GM18907 (cell line): ENCODE results near the gene DOK6.

Source experiments
- ATAC-seq: cut with Tn5 transposase; IDR thresholded peaks from one replicate; pipeline ENCODE4 v1.9.1; 2021; ENCODE audit warnings: mild to moderate bottlenecking, moderate library complexity; ENCODE audit not compliant: unreplicated experiment

DOK6 gene

GRCh38 chr18:69734536-69734935 lies 333.8 kb downstream of the DOK6 start:
- ATAC-seq = no peak

- no peak for ATAC-seq
Observed at GRCh38 chr18:69736730-69737129, 336.0 kb downstream of the DOK6 start.

GRCh38 chr18:69737851-69738250 lies 337.2 kb downstream of the DOK6 start:
- ATAC-seq = no peak

- ATAC-seq = no peak
Observed at GRCh38 chr18:69747388-69747787, 346.7 kb downstream of the DOK6 start.

GRCh38 chr18:69752737-69753380 lies 352.2 kb downstream of the DOK6 start:
- no peak for ATAC-seq

GRCh38 chr18:69754108-69754507 lies 353.4 kb downstream of the DOK6 start:
- ATAC-seq = no peak

GRCh38 chr18:69755041-69755440 lies 354.4 kb downstream of the DOK6 start:
- ATAC-seq = no peak

GRCh38 chr18:69755856-69756496 lies 355.3 kb downstream of the DOK6 start:
- ATAC-seq = no peak

- no peak for ATAC-seq
Observed at GRCh38 chr18:69757733-69758132, 357.0 kb downstream of the DOK6 start.

- no peak for ATAC-seq
Observed at GRCh38 chr18:69758458-69758857, 357.8 kb downstream of the DOK6 start.

- ATAC-seq = no peak
Observed at GRCh38 chr18:69759046-69759445, 358.4 kb downstream of the DOK6 start.

- no peak for ATAC-seq
Observed at GRCh38 chr18:69763002-69763401, 362.3 kb downstream of the DOK6 start.

- ATAC-seq = no peak
Observed at GRCh38 chr18:69763821-69764220, 363.1 kb downstream of the DOK6 start.

- ATAC-seq = no peak
Observed at GRCh38 chr18:69770238-69770637, 369.6 kb downstream of the DOK6 start.

- ATAC-seq = no peak
Observed at GRCh38 chr18:69774831-69775230, 374.1 kb downstream of the DOK6 start.

- no peak for ATAC-seq
Observed at GRCh38 chr18:69777248-69777647, 376.6 kb downstream of the DOK6 start.

- no peak for ATAC-seq
Observed at GRCh38 chr18:69778680-69779079, 378.0 kb downstream of the DOK6 start.

- no peak for ATAC-seq
Observed at GRCh38 chr18:69780851-69781250, 380.2 kb downstream of the DOK6 start.

- no peak for ATAC-seq
Observed at GRCh38 chr18:69784815-69785214, 384.1 kb downstream of the DOK6 start.

- ATAC-seq = no peak
Observed at GRCh38 chr18:69785466-69785865, 384.8 kb downstream of the DOK6 start.

- no peak for ATAC-seq
Observed at GRCh38 chr18:69786427-69786826, 385.7 kb downstream of the DOK6 start.

GRCh38 chr18:69787825-69788547 lies 387.3 kb downstream of the DOK6 start:
- no peak for ATAC-seq
